ENCODE data around the gene RASD2. TPM values are rescaled to one million over a fixed set of nuclear protein-coding genes. Genes with fewer than 3 reads are reported as not detected.

The RASD2 gene
- total and polyA plus RNA-seq, 8 donors = 0.13 to 1.3 (median 0.17) TPM

DNA sequence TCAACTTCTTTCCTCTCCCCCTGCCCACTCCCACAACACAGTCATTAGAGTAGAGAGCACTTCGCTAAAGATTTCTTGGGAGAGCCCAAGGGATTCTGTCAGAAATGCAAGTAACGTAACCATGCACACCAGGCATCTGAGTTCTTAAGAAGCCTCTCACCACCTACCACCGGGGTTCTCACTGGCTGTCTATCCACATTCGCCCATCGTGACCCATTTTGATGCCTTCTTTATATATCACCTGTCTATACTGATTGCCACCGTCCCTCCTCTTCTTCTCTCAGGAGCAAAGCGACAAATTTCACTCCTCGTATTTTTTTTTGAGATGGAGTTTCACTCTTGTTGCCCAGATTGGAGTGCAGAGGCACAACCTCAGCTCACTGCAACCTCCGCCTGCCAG lies 23.9 kb upstream of the RASD2 start:
- no peaks in the 10 kb centered on the region for H3K4me1 ChIP-seq
- H3K27me3 ChIP-seq = peaks cover 0 to 24% of the 10 kb centered on the region in 2 donors
- intact Hi-C loops (cut with DNase I) = no loop called here
- H3K27ac ChIP-seq = no peak overlapping the region
- TF ChIP-seq, protein P1, sequence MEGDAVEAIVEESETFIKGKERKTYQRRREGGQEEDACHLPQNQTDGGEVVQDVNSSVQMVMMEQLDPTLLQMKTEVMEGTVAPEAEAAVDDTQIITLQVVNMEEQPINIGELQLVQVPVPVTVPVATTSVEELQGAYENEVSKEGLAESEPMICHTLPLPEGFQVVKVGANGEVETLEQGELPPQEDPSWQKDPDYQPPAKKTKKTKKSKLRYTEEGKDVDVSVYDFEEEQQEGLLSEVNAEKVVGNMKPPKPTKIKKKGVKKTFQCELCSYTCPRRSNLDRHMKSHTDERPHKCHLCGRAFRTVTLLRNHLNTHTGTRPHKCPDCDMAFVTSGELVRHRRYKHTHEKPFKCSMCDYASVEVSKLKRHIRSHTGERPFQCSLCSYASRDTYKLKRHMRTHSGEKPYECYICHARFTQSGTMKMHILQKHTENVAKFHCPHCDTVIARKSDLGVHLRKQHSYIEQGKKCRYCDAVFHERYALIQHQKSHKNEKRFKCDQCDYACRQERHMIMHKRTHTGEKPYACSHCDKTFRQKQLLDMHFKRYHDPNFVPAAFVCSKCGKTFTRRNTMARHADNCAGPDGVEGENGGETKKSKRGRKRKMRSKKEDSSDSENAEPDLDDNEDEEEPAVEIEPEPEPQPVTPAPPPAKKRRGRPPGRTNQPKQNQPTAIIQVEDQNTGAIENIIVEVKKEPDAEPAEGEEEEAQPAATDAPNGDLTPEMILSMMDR (IDR thresholded peaks at IDR 0.05) = no peak
- no peaks in the 10 kb centered on the region for H3K9me3 ChIP-seq
- no peaks in the 10 kb centered on the region for H3K36me3 ChIP-seq
- no peak overlapping the region for H3K4me3 ChIP-seq
- DNase-seq (no peak), ATAC-seq (no peak)

DNA sequence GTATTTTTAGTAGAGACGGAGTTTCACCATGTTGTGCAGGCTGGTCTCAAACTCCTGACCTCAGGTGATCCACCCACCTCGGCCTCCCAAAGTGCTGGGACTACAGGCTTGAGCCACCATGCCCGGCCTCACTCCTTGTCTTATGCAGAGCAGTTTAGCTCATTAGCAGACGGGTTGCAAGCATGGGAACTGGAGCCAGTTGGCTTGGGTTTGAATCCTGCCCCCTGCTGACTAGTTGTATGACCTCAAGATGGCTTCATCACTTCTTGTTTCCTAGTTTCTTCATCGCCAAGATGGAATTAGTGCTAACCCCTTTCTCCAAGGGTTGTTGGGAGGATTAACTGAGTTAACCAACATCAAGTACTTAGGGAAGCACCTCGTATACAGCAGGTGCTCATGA lies 23.4 kb upstream of the RASD2 start:
- H3K36me3 ChIP-seq = no peaks in the 10 kb centered on the region
- H3K27me3 ChIP-seq = peaks cover 0 to 26% of the 10 kb centered on the region in 2 donors
- TF ChIP-seq, protein P1 (IDR thresholded peaks at IDR 0.05) = no peak
- H3K9me3 ChIP-seq = no peaks in the 10 kb centered on the region
- no peak overlapping the region for H3K27ac ChIP-seq
- no peaks in the 10 kb centered on the region for H3K4me1 ChIP-seq
- DNase-seq = no peak
- no peak for ATAC-seq
- H3K4me3 ChIP-seq = no peak overlapping the region
- intact Hi-C loops (cut with DNase I) = no loop called here

DNA sequence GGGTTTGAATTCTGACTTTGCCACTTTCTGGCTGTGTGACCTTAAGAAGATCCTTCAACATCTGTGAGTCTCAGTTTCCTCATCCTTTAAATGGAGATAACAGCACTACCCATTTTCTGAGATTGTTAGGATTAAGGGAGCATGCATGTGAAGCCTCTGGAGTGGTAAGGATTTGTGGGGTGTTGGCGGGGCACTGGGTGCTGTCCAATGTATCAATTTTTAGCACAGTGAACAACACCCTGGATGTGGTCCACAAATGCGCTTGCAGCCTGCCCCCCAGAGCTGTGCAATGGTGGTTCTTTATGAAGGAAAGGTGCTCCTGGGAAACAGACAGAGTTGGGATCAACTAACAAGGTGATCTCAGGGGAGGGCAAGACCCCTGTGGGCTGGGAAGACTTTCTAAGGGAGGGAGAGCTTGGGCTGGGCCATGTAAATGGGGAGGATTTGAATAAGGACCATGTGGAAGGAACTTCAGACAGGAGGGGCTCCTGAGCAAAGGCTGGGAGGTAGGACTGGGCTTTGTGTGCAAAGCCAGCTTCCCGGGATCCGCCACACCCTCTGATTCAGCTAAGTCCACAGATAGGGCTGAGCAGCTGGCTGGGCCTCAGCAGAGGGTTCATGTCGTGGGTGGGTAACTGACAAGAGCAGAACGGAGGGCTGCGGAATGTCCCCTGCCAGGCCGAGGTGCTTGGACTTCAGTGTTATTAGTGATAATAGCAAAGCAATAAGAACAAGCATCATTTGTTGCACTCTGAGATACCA lies 22.7 kb upstream of the RASD2 start:
- Histone ChIP-seq H3K4me1 (no peaks in the 10 kb centered on the region), H3K36me3 (no peaks in the 10 kb centered on the region), H3K4me3 (no peak overlapping the region), H3K9me3 (no peaks in the 10 kb centered on the region), H3K27ac (no peak overlapping the region), H3K27me3 (peaks cover 0 to 27% of the 10 kb centered on the region in 2 donors)
- DNase-seq = no peak
- TF ChIP-seq, protein P1 (IDR thresholded peaks at IDR 0.05) = no peak
- intact Hi-C loops (cut with DNase I) = no loop called here
- ATAC-seq = no peak

DNA sequence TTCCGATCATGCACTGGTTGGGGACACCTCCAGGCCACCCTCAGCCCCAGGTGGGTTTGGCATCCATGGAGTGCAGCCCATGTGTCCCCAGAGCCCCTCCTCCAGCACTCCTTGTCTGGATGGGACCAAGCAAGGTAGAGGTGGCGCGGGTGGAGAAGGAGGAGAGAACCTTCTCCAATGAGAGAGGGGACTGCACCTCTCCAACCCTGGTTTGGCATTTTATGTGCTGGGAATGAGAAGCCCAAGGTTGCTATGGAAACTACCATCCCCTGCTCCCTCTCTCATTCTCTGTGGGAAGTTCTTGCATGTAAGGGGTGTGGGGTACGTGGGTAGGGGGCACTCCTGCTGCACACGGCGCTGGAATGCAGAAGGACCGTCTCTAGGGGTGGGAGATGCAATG lies 21.8 kb upstream of the RASD2 start:
- H3K27ac ChIP-seq = no peak overlapping the region
- H3K4me3 ChIP-seq = no peak overlapping the region
- ATAC-seq (no peak), DNase-seq (no peak)
- no peaks in the 10 kb centered on the region for H3K36me3 ChIP-seq
- intact Hi-C loops (cut with DNase I) = no loop called here
- H3K27me3 ChIP-seq = peaks cover 0 to 35% of the 10 kb centered on the region in 2 donors
- no peaks in the 10 kb centered on the region for H3K9me3 ChIP-seq
- no peaks in the 10 kb centered on the region for H3K4me1 ChIP-seq
- TF ChIP-seq, protein P1 (IDR thresholded peaks at IDR 0.05) = no peak

DNA sequence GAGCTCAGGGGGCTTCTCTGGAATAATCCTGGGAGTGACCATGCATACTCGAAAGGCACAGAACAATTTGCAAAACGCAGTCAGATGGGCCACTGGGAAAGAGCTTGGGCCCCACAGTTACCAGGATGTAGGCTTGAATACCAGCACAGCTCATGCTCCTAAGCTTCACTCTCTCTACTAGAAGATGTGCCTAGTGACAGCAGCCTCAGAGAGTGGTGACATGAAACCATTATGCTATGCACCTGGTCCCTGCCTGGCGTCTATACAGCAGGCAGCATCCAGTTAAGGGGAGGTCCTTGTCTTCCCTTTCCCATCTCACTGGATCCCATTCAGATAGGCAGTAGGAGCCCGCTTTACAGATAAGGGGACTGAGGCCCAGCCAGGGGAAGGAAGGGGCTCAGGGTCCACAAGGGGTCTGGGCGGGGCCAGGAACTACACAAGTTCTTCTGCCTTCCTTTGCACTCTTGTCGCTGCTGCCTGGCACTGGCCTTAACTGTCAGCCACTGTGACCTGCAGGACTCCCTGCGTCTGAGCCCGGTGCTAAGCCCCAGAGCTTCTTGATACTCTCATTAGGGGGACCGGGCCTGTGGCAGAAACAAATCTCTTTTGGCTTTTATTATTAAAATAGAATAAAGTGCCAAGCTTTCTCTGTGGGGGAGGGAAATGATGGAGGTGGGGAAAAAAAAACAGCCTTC lies 21.2 kb upstream of the RASD2 start:
- Histone ChIP-seq H3K36me3 (no peaks in the 10 kb centered on the region), H3K27ac (no peak overlapping the region), H3K4me1 (no peaks in the 10 kb centered on the region), H3K27me3 (peaks cover 0 to 37% of the 10 kb centered on the region in 2 donors), H3K4me3 (no peak overlapping the region), H3K9me3 (no peaks in the 10 kb centered on the region)
- DNase-seq (no peak), ATAC-seq (no peak)
- TF ChIP-seq, protein P1 (IDR thresholded peaks at IDR 0.05) = no peak
- intact Hi-C loops (cut with DNase I) = no loop called here

All from left lung (tissue), 10 donors.